Retinal pigment epithelial cell (primary cell): ENCODE measurements around the gene NUDCD3.

ENCODE experiments used
- DNase-seq: peaks from one replicate; pipeline ENCODE4 v3.0.0-alpha.2; 2010; ENCODE audit warnings: low read depth
- H3K4me3 ChIP-seq: 2 replicates; pipeline ENCODE4 v1.5.1; 2011; ENCODE audit warnings: mild to moderate bottlenecking, low read length, control low read depth, moderate library complexity
- TF ChIP-seq, protein P1 (sequence below): conservative IDR thresholded peaks from 2 replicates; pipeline ENCODE4 v1.5.1; 2011; ENCODE audit warnings: low read depth, low read length, control low read depth, inconsistent platforms

The NUDCD3 gene

DNA sequence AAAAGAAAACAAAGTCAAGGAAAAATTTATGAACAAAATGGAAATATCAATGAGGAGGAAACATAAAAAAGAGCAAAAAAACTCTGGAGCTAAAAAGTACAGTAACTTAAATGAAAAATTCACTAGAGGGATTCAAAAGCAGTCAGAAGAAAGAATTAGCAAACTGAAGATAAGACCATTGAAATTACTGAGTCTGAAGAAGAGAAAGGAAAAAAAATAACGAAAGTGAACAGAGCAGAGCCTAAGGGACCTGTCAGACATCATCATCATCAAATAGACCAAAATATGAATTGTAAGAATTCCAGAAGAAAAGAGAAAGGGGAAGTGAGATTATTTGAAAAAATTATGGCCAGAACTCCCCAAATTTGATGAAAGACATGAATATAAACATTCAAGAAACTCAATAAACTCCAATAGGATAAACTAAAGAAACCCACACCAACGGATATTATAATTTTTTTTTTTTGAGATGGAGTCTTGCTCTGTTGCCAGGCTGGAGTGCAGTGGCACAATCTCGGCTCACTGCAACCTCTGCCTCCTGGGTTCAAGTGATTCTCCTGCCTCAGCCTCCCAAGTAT lies 34.4 kb upstream of the NUDCD3 start:
- H3K4me3 ChIP-seq = no peak overlapping the region
- no peak for DNase-seq
- TF ChIP-seq, protein P1, sequence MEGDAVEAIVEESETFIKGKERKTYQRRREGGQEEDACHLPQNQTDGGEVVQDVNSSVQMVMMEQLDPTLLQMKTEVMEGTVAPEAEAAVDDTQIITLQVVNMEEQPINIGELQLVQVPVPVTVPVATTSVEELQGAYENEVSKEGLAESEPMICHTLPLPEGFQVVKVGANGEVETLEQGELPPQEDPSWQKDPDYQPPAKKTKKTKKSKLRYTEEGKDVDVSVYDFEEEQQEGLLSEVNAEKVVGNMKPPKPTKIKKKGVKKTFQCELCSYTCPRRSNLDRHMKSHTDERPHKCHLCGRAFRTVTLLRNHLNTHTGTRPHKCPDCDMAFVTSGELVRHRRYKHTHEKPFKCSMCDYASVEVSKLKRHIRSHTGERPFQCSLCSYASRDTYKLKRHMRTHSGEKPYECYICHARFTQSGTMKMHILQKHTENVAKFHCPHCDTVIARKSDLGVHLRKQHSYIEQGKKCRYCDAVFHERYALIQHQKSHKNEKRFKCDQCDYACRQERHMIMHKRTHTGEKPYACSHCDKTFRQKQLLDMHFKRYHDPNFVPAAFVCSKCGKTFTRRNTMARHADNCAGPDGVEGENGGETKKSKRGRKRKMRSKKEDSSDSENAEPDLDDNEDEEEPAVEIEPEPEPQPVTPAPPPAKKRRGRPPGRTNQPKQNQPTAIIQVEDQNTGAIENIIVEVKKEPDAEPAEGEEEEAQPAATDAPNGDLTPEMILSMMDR = no peak

DNA sequence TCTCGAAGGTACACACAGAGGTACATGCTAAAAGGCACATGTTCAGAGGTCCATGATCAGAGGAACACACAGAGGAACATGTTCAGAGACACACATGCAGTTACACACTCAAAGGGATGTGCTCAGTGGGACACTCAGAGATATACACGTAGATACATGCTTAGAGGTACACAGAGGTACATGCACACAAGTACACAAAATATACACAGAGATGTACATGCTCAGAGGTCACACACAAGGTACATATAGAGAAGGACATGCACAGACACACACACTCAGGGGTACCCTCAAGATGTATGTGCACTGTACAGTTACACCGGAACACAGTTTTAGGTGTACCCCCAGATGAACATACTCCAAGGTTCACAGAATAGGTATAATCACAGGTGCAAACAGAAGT lies 31.9 kb upstream of the NUDCD3 start:
- DNase-seq = no peak
- H3K4me3 ChIP-seq = no peak overlapping the region
- TF ChIP-seq, protein P1 = no peak

DNA sequence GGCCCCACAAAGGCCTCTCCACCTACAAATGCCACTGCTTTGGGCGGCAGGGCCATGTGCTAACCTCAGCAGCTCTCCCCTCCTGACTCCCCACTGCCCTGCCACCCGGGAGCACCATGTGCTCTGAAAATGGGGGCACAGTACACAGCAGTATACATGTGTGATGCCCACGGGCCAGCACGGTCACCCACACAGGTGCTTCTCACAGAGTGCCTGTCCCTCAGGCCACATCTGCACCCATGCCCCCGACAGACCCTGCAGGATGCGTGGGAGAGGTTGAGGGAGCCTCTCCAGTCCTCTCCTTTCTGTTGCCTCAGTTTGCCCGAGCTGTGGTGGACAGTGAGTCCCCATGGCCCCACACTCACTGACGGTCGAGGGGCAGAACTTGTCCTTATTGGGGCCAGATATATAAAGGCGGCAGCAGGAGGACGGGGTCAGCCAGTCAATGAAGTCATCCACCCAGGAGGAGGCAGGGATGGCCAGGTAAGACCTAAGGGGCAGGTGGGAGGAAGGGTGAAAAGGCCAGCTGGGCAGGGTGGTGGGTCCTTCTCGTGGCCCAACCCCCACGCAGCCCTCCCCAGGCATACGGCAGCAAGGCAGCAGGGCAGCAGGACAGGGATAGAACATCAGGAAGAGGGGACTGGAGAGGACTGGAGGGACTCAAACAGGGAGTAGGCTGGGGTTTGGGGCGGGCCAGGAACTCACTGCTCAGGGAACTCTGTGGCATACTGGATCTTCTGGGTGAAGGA lies 31.1 kb upstream of the NUDCD3 start:
- H3K4me3 ChIP-seq = no peak overlapping the region
- no peak for DNase-seq
- TF ChIP-seq, protein P1 = no peak

DNA sequence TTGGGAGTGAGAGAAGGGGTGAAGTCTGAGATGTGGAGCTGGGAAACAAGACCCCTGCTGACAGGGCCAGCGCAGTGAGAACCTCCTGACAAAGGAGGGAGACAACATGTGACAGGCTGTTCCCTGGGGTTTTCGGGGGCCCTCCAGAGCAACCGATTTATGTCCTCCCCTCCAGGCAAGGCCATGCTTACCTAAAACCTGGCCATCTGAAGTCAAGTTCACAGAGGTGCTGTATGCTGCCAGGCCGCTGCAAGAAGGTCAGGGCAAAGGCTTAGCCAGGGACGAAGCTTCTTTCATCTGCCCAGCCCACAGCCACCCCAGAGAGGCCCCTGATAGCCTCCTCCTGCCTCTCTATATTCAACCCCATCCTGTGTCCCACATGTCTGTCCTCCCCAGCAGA lies 30.1 kb upstream of the NUDCD3 start:
- H3K4me3 ChIP-seq = no peak overlapping the region
- no peak for DNase-seq
- TF ChIP-seq, protein P1 = no peak

DNA sequence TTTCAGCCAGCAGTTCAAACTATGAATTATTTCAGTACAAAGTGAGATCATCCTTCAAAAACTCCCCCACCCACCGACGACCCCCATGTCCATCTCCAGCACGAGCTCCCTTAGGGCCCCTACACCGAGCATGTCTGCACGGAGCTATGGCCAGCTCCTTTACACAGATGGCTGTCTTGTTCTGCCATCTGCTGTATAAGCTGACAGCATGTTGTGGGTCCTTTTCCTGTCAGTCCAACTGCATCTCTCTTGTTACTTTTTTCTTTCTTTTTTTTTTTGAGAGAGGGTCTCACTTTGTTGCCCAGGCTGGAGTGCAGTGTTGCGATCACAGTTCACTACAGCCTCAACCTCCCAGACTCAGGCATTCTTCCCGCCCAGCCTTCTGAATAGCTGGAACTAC lies 29.1 kb upstream of the NUDCD3 start:
- H3K4me3 ChIP-seq = no peak overlapping the region
- no peak for DNase-seq

DNA sequence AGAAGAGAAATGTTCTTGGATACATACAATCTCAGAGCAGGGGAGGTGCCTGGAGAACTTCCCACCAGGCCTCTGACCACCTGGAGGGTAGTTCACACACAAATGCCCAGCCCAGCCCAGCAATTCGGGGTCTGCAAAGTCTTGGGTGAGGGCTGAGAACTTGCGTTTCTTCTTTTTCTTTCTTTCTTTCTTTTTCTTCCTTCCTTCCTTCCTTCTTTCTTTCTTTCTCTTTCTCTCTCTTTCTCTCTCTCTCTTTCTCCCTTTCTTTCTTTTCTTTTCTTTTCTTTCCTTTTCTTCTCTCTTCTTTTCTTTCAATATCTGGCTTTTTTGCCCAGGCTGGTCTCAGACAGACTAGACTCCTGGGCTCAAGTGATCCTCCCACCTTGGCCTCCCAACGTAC lies 28.3 kb upstream of the NUDCD3 start:
- no peak overlapping the region for H3K4me3 ChIP-seq
- TF ChIP-seq, protein P1 = no peak
- DNase-seq = no peak

More for the DNA sequence above, 29.1 kb upstream of the NUDCD3 start:
- TF ChIP-seq, protein P1 = no peak

DNA sequence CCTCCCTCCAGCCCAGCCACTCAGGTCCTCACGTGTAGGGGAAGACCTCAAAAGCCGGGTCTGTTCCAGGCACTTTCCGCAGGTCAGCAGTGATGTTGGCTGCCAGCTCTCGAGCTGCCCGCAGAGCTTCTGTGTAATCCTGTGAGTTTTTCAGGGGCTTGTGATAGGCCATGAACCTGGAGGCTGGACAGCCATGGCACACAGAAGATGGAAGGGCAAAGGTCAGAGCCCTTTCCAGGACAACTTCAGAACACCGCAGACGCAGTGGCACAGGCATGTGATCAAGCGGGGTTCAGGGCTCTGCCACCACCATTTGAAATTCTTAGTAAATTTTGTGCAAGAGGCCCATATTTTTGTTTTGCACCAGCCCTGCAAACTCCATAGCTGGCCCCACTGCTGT lies 26.7 kb upstream of the NUDCD3 start:
- DNase-seq = no peak
- H3K4me3 ChIP-seq = no peak overlapping the region
- TF ChIP-seq, protein P1 = no peak
